WERI-Rb-1 (cell line): Measurements from ENCODE around the gene CABP7.
A peak's percentile ranks its signal among the peaks of the same experiment; 100 is the strongest.

ENCODE experiments used
- DNase-seq: peaks from one replicate; pipeline ENCODE4 v3.0.0-alpha.2; 2020
- H3K27ac ChIP-seq: fragments of 250-450 bp; sonication (Bioruptor Pico); 2 replicates; pipeline ENCODE4 v1.5.1; 2020; ENCODE audit warnings: mild to moderate bottlenecking, moderate library complexity
- H3K27me3 ChIP-seq: fragments of 250-450 bp; sonication (Bioruptor Pico); 2 replicates; pipeline ENCODE4 v1.5.1; 2021; ENCODE audit warnings: mild to moderate bottlenecking, low read depth, moderate library complexity; ENCODE audit not compliant: insufficient read depth, severe bottlenecking
- H3K36me3 ChIP-seq: fragments of 250-450 bp; sonication (Bioruptor Pico); 2 replicates; pipeline ENCODE4 v1.5.1; 2020; ENCODE audit warnings: mild to moderate bottlenecking, moderate library complexity
- H3K4me3 ChIP-seq: 2 replicates; pipeline ENCODE4 v1.5.1; 2011; ENCODE audit warnings: low read depth, mild to moderate bottlenecking, control low read depth, low read length
- H3K9me3 ChIP-seq: fragments of 250-450 bp; sonication (Bioruptor Pico); 2 replicates; pipeline ENCODE4 v1.5.1; 2021; ENCODE audit warnings: mild to moderate bottlenecking, moderate library complexity; ENCODE audit not compliant: severe bottlenecking
- CTCF ChIP-seq: IDR thresholded peaks from 2 replicates; pipeline ENCODE4 v1.5.1; 2011; ENCODE audit warnings: low read depth, mild to moderate bottlenecking, control low read depth, inconsistent platforms, low read length

The CABP7 gene

GRCh38 chr22:29683536-29683935 is 36.3 kb upstream of the CABP7 start:
- H3K4me3 ChIP-seq, result no peak overlapping the region
- H3K27ac ChIP-seq, result no peak overlapping the region
- no peaks in the 10 kb centered on the region for H3K9me3 ChIP-seq
- TF ChIP-seq CTCF, result no peak
- peaks cover 50% of the 10 kb centered on the region for H3K36me3 ChIP-seq
- no peaks in the 10 kb centered on the region for H3K27me3 ChIP-seq
- no peak for DNase-seq

GRCh38 chr22:29684244-29684643 is 35.6 kb upstream of the CABP7 start:
- no peaks in the 10 kb centered on the region for H3K27me3 ChIP-seq
- DNase-seq, result no peak
- H3K36me3 ChIP-seq, result peaks cover 43% of the 10 kb centered on the region
- TF ChIP-seq CTCF, result no peak
- no peak overlapping the region for H3K4me3 ChIP-seq
- H3K9me3 ChIP-seq, result no peaks in the 10 kb centered on the region
- no peak overlapping the region for H3K27ac ChIP-seq

DNA sequence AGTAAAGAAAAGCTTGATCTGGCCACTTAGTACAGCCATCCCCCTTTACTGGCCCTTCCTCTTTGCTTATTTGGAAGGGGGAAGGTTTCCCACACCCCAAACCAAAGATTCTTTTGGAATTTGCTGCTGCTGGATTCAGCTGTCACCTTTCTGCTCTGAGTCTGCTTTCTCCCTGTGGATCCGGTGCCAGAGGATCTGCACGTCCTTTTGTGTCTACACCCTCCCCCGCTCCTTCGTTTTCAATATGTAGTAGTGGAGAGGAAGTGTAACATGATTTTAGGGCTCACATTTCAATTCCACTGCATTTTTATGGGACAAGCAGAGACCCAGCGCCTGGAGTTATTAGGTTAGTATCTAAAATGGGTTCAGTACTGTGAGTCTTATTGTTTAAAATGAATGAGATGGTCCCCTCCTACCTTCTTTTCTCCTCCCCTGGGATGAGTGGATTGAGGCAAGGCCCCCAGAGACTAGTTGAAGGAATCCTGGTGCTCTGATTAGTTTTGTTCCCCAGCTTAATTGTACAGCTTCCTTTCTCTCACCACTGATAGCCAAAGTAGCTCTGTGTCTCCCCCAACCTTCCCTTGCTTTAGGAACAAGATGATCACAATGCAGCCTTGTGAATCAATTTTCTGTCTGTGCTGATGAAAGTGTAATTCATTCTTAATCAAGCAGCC is 30.5 kb upstream of the CABP7 start:
- no peak for TF ChIP-seq CTCF
- DNase-seq, result no peak
- Histone ChIP-seq H3K9me3 (no peaks in the 10 kb centered on the region), H3K36me3 (peaks cover 13% of the 10 kb centered on the region), H3K27me3 (no peaks in the 10 kb centered on the region), H3K27ac (peak overlapping the region; percentile 79), H3K4me3 (no peak overlapping the region)

DNA sequence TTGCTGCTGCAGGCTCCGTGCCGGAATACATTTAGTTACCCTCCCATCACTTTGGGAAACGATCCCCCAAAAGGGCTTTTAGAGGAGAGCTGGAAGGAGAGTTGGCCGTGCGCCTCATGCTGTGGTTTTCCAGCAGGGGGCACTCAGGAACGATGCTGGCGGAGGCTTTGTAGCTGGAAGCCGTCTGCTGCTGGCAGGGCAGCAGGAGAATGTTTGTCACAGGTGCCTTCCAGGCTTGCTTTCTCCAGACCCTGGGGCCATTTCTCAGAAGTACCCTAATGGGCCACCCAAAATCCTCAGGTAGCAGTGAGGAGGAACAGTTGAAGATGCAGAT is 30.0 kb upstream of the CABP7 start:
- Histone ChIP-seq H3K27me3 (no peaks in the 10 kb centered on the region), H3K4me3 (peak overlapping the region; percentile 15; the same call in 1 of the 2 replicates), H3K36me3 (peaks cover 14% of the 10 kb centered on the region), H3K9me3 (no peaks in the 10 kb centered on the region), H3K27ac (peak overlapping the region; percentile 79)
- DNase-seq, result peak; percentile 83
- TF ChIP-seq CTCF, result peak; percentile 93

DNA sequence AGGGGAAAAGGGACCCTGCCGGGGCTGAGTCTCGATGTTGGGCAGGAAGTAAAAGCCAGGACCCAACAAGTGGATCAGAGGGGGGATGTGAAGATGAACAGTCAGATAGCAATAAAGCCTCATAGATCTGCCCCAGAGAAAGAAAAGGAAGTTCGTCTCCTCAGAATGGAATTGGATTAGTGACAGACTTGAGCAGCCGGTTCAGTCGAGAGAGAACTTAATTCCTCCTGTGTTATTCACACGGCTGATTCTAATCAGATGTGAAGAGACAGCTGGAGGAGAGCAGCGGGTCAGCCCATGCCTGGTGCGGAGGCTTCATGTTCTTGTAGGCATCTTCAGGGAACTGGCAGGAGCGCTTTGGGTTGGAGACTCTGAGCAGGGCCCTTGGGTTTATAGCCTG is 29.3 kb upstream of the CABP7 start:
- Histone ChIP-seq H3K27ac (peak overlapping the region; percentile 79), H3K9me3 (no peaks in the 10 kb centered on the region), H3K4me3 (peak overlapping the region; percentile 15), H3K27me3 (no peaks in the 10 kb centered on the region), H3K36me3 (peaks cover 15% of the 10 kb centered on the region)
- TF ChIP-seq CTCF, result no peak
- DNase-seq, result peak; percentile 78
